ENCODE measurements around the gene ACAD8.

The ACAD8 gene

GRCh38 chr11:134248910-134249480 is 4.4 kb upstream of the ACAD8 start:
- no peak for ATAC-seq
- TF ChIP-seq ESRRG (CRISPR knock-in tag; IDR thresholded peaks at IDR 0.05) (no peak), RARB (CRISPR knock-in tag; IDR thresholded peaks at IDR 0.05) (no peak), TCF4 (CRISPR knock-in tag; IDR thresholded peaks at IDR 0.05; ENCODE audit: borderline replicate concordance) (no peak), TSHZ2 (CRISPR knock-in tag; IDR thresholded peaks at IDR 0.05) (no peak), CREB5 (CRISPR knock-in tag; IDR thresholded peaks at IDR 0.05; ENCODE audit: low read depth) (no peak), ZNF8 (CRISPR knock-in tag; IDR thresholded peaks at IDR 0.05) (no peak), SNAI2 (CRISPR knock-in tag; IDR thresholded peaks at IDR 0.05) (no peak), ISL1 (CRISPR knock-in tag; IDR thresholded peaks at IDR 0.05) (no peak)

GRCh38 chr11:134250246-134250645 is 3.1 kb upstream of the ACAD8 start:
- TF ChIP-seq SNAI2 (CRISPR knock-in tag; IDR thresholded peaks at IDR 0.05) (no peak), BACH2 (CRISPR knock-in tag; IDR thresholded peaks at IDR 0.05; ENCODE audit: borderline replicate concordance) (no peak), TCF4 (CRISPR knock-in tag; IDR thresholded peaks at IDR 0.05; ENCODE audit: borderline replicate concordance) (no peak), PPARA (CRISPR knock-in tag; IDR thresholded peaks at IDR 0.05; ENCODE audit: borderline replicate concordance) (no peak), GLIS3 (CRISPR knock-in tag; IDR thresholded peaks at IDR 0.05) (no peak), ZNF8 (CRISPR knock-in tag; IDR thresholded peaks at IDR 0.05) (no peak), TOX (CRISPR knock-in tag; IDR thresholded peaks at IDR 0.05; ENCODE audit: borderline replicate concordance) (no peak), ZNF565 (CRISPR knock-in tag; conservative IDR thresholded peaks at IDR 0.05; ENCODE audit: low read depth) (no peak), ISL1 (CRISPR knock-in tag; IDR thresholded peaks at IDR 0.05) (no peak), ARNTL (CRISPR knock-in tag; IDR thresholded peaks at IDR 0.05; ENCODE audit: borderline replicate concordance, low read depth) (no peak), RARB (CRISPR knock-in tag; IDR thresholded peaks at IDR 0.05) (no peak), CSDC2 (CRISPR knock-in tag; IDR thresholded peaks at IDR 0.05) (no peak), CREB5 (CRISPR knock-in tag; IDR thresholded peaks at IDR 0.05; ENCODE audit: low read depth) (no peak)
- ATAC-seq = no peak

- no peak for TF ChIP-seq PPARA (CRISPR knock-in tag; IDR thresholded peaks at IDR 0.05; ENCODE audit: borderline replicate concordance)
- no peak for TF ChIP-seq ZFP30 (CRISPR knock-in tag; IDR thresholded peaks at IDR 0.05)
- TF ChIP-seq ISL1 (CRISPR knock-in tag; IDR thresholded peaks at IDR 0.05) = no peak
- no peak for ATAC-seq
Observed at GRCh38 chr11:134250675-134251074, 2.7 kb upstream of the ACAD8 start.

- ATAC-seq = peak; percentile 60
- TF ChIP-seq ZFP30 (CRISPR knock-in tag; IDR thresholded peaks at IDR 0.05) (no peak), ARNTL (CRISPR knock-in tag; IDR thresholded peaks at IDR 0.05; ENCODE audit: borderline replicate concordance, low read depth) (no peak), TCF4 (CRISPR knock-in tag; IDR thresholded peaks at IDR 0.05; ENCODE audit: borderline replicate concordance) (no peak), CSRNP3 (CRISPR knock-in tag; IDR thresholded peaks at IDR 0.05) (no peak), TSHZ2 (CRISPR knock-in tag; IDR thresholded peaks at IDR 0.05) (no peak), ZNF565 (CRISPR knock-in tag; conservative IDR thresholded peaks at IDR 0.05; ENCODE audit: low read depth) (no peak), POU6F1 (CRISPR knock-in tag; IDR thresholded peaks at IDR 0.05; ENCODE audit: borderline replicate concordance, low read depth) (no peak), CREB5 (CRISPR knock-in tag; IDR thresholded peaks at IDR 0.05; ENCODE audit: low read depth) (no peak)
Observed at GRCh38 chr11:134252346-134253187, 801 bp upstream of the ACAD8 start.

Measured in SK-N-SH treated with all-trans-retinoic acid at 6 μM for 48 hours (cell line).